ENCODE measurements around the gene P2RX3.

DNA sequence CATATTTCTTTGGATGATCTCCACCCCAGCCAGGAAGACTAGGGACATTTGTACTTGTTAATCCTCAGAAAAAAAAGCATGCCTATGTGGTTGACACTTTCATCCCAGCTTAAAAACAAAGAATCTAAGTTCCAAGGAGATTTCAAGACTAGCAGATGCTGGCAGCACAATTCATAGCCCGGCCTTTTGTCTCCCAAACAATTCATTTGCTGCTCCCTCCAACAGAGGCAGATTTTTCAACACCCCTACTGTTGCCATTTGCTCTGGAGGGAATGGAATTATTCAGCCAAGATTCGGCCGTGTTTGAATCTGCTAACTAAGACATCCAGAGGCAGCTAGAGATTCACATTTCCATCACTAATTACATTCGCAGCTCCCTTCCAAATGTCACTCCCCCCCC, 15.3 kb downstream of the P2RX3 start:
- TF ChIP-seq ZNF654 (tag by site-specific recombination; IDR thresholded peaks at IDR 0.05; ENCODE audit: low read depth) (no peak), CTCF (tag by site-specific recombination; IDR thresholded peaks at IDR 0.05) (no peak), ZNF350 (tag by site-specific recombination; IDR thresholded peaks at IDR 0.05) (no peak), RBAK (tag by site-specific recombination; IDR thresholded peaks at IDR 0.05) (no peak), ELK4 (IDR thresholded peaks at IDR 0.05; ENCODE audit: borderline replicate concordance, low read depth, low read length) (no peak), GLI2 (tag by site-specific recombination; IDR thresholded peaks at IDR 0.05; ENCODE audit: borderline replicate concordance, low read depth) (no peak), ZNF548 (tag by site-specific recombination; IDR thresholded peaks at IDR 0.05) (no peak), ZNF48 (tag by site-specific recombination; IDR thresholded peaks at IDR 0.05) (no peak), KLF1 (tag by site-specific recombination; IDR thresholded peaks at IDR 0.05) (no peak), ZNF404 (tag by site-specific recombination; IDR thresholded peaks at IDR 0.05) (no peak), ZNF274 (IDR thresholded peaks at IDR 0.05; ENCODE audit: low read length) (no peak), ZNF274 (tag by site-specific recombination; IDR thresholded peaks at IDR 0.05; ENCODE audit: borderline replicate concordance) (no peak)
- TF ChIP-seq, protein P1, sequence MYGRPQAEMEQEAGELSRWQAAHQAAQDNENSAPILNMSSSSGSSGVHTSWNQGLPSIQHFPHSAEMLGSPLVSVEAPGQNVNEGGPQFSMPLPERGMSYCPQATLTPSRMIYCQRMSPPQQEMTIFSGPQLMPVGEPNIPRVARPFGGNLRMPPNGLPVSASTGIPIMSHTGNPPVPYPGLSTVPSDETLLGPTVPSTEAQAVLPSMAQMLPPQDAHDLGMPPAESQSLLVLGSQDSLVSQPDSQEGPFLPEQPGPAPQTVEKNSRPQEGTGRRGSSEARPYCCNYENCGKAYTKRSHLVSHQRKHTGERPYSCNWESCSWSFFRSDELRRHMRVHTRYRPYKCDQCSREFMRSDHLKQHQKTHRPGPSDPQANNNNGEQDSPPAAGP (tag by site-specific recombination; IDR thresholded peaks at IDR 0.05): no peak
- TF ChIP-seq, protein P2, sequence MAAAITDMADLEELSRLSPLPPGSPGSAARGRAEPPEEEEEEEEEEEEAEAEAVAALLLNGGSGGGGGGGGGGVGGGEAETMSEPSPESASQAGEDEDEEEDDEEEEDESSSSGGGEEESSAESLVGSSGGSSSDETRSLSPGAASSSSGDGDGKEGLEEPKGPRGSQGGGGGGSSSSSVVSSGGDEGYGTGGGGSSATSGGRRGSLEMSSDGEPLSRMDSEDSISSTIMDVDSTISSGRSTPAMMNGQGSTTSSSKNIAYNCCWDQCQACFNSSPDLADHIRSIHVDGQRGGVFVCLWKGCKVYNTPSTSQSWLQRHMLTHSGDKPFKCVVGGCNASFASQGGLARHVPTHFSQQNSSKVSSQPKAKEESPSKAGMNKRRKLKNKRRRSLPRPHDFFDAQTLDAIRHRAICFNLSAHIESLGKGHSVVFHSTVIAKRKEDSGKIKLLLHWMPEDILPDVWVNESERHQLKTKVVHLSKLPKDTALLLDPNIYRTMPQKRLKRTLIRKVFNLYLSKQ (tag by site-specific recombination; IDR thresholded peaks at IDR 0.05; ENCODE audit: borderline replicate concordance): no peak
